Measurements from ENCODE around the gene APOD. TPM values are rescaled to one million over a fixed set of nuclear protein-coding genes. Genes with fewer than 3 reads are reported as not detected.
"Not testable (repeated sequence)": the region's sequence is repeated elsewhere in the genome, so short reads cannot be mapped to it uniquely, and the experiment has no call there.

Gene APOD
- total and polyA plus RNA-seq, 5 experiments from 2014 or later: not detected

- POLR2A ChIA-PET, H3K36me3 Mint-ChIP-seq, ATAC-seq, H3K27ac Mint-ChIP-seq, H3K9me3 Mint-ChIP-seq, H3K27me3 Mint-ChIP-seq, H3K4me1 Mint-ChIP-seq, DNase-seq, H3K4me3 Mint-ChIP-seq: not testable (repeated sequence)
Observed at GRCh38 chr3:195623217-195623965, 39.7 kb upstream of the APOD start.

- H3K27ac Mint-ChIP-seq, H3K9me3 Mint-ChIP-seq, POLR2A ChIA-PET, H3K4me1 Mint-ChIP-seq, DNase-seq, H3K4me3 Mint-ChIP-seq, H3K27me3 Mint-ChIP-seq, ATAC-seq, H3K36me3 Mint-ChIP-seq: not testable (repeated sequence)
Observed at GRCh38 chr3:195622523-195623170, 38.9 kb upstream of the APOD start.

- DNase-seq, POLR2A ChIA-PET, H3K4me1 Mint-ChIP-seq, H3K36me3 Mint-ChIP-seq, H3K27me3 Mint-ChIP-seq, ATAC-seq, H3K9me3 Mint-ChIP-seq, H3K27ac Mint-ChIP-seq: not testable (repeated sequence)
- peak overlapping the region in 2 of 10 donors; percentile 19 to 21 for H3K4me3 Mint-ChIP-seq
Observed at GRCh38 chr3:195622012-195622411, 38.3 kb upstream of the APOD start.

- H3K4me1 Mint-ChIP-seq, H3K9me3 Mint-ChIP-seq, POLR2A ChIA-PET, DNase-seq, H3K27ac Mint-ChIP-seq, H3K27me3 Mint-ChIP-seq, ATAC-seq, H3K36me3 Mint-ChIP-seq, H3K4me3 Mint-ChIP-seq: not testable (repeated sequence)
Observed at GRCh38 chr3:195621095-195621494, 37.4 kb upstream of the APOD start.

GRCh38 chr3:195620476-195620875, 36.7 kb upstream of the APOD start:
- H3K36me3 Mint-ChIP-seq, DNase-seq, H3K4me3 Mint-ChIP-seq, POLR2A ChIA-PET, ATAC-seq, H3K9me3 Mint-ChIP-seq, H3K4me1 Mint-ChIP-seq, H3K27me3 Mint-ChIP-seq: not testable (repeated sequence)
- peak overlapping the region in 2 of 10 donors; percentile 15 to 75 for H3K27ac Mint-ChIP-seq

GRCh38 chr3:195619591-195620369, 36.0 kb upstream of the APOD start:
- ATAC-seq, DNase-seq, H3K27me3 Mint-ChIP-seq, H3K4me3 Mint-ChIP-seq, H3K36me3 Mint-ChIP-seq, H3K4me1 Mint-ChIP-seq, POLR2A ChIA-PET, H3K9me3 Mint-ChIP-seq: not testable (repeated sequence)
- H3K27ac Mint-ChIP-seq: peak overlapping the region in 3 of 10 donors; percentile 21 to 72 (median 65)

GRCh38 chr3:195617784-195618659, 34.3 kb upstream of the APOD start:
- H3K27me3 Mint-ChIP-seq, ATAC-seq, DNase-seq, H3K36me3 Mint-ChIP-seq, H3K27ac Mint-ChIP-seq, POLR2A ChIA-PET, H3K4me3 Mint-ChIP-seq, H3K9me3 Mint-ChIP-seq: not testable (repeated sequence)
- H3K4me1 Mint-ChIP-seq: peaks cover 14 to 21% (median 16%) of the 10 kb centered on the region in 4 donors

GRCh38 chr3:195617134-195617533, 33.4 kb upstream of the APOD start:
- POLR2A ChIA-PET, H3K36me3 Mint-ChIP-seq, H3K4me3 Mint-ChIP-seq, H3K27ac Mint-ChIP-seq, H3K9me3 Mint-ChIP-seq, H3K27me3 Mint-ChIP-seq, ATAC-seq, DNase-seq: not testable (repeated sequence)
- H3K4me1 Mint-ChIP-seq: peaks cover 15 to 27% (median 19%) of the 10 kb centered on the region in 4 donors

GRCh38 chr3:195616681-195617080, 32.9 kb upstream of the APOD start:
- no peak overlapping the region for H3K27ac Mint-ChIP-seq
- no peak for ATAC-seq
- H3K36me3 Mint-ChIP-seq: no peaks in the 10 kb centered on the region
- H3K4me1 Mint-ChIP-seq: peaks cover 15 to 29% (median 21%) of the 10 kb centered on the region in 4 donors
- no peaks in the 10 kb centered on the region for H3K9me3 Mint-ChIP-seq
- POLR2A ChIA-PET: no interaction called here
- no peak for DNase-seq
- no peaks in the 10 kb centered on the region for H3K27me3 Mint-ChIP-seq
- no peak overlapping the region for H3K4me3 Mint-ChIP-seq

GRCh38 chr3:195615952-195616537, 32.3 kb upstream of the APOD start:
- H3K4me3 Mint-ChIP-seq, DNase-seq, POLR2A ChIA-PET, H3K27me3 Mint-ChIP-seq, H3K27ac Mint-ChIP-seq, ATAC-seq, H3K9me3 Mint-ChIP-seq, H3K36me3 Mint-ChIP-seq: not testable (repeated sequence)
- H3K4me1 Mint-ChIP-seq: peaks cover 15 to 32% (median 24%) of the 10 kb centered on the region in 4 donors

GRCh38 chr3:195614672-195615504, 31.1 kb upstream of the APOD start:
- not testable (repeated sequence) for H3K27me3 Mint-ChIP-seq, H3K36me3 Mint-ChIP-seq, H3K9me3 Mint-ChIP-seq
- Mint-ChIP-seq H3K4me1 (peaks cover 19 to 43% (median 31%) of the 10 kb centered on the region in 4 donors), H3K4me3 (peak overlapping the region in 9 of 10 donors; percentile 25 to 72 (median 46)), H3K27ac (peak overlapping the region; percentile 36 to 92 (median 82))
- POLR2A ChIA-PET: interaction anchor here (0.7 to 1.7 kb wide), 3 partner anchors 11 to 72 kb away, joined by 3 to 5 read pairs (median 3); partner anchors contain the start of gene PPP1R2
- peak; percentile 52 to 82 for ATAC-seq
- DNase-seq: peak in 1 of 10 donors; percentile 38

Data from naive thymus-derived CD8-positive, alpha-beta T cell (primary cell).